ENCODE measurements around the gene TBC1D8.

The TBC1D8 gene

DNA sequence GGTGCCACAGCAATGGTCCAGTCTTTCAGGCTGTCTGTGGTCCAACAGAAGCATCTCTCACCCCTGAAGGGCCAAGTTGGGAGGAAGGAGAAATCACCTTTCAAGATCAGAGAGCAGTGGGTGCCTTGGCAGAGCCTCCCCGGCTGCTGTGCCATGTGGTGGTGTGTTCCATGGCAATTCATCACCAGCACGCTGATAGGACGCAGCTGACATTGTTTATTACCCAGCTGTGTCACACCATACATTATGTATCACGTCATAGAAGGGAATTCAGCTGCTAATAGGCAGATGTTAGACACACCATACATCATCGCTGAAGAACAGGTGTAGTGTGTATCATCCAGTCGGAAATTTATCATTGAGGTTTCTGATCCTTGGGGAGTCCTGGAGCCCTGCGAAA, 178.7 kb downstream of the TBC1D8 start:
- DNase-seq = no peak

DNA sequence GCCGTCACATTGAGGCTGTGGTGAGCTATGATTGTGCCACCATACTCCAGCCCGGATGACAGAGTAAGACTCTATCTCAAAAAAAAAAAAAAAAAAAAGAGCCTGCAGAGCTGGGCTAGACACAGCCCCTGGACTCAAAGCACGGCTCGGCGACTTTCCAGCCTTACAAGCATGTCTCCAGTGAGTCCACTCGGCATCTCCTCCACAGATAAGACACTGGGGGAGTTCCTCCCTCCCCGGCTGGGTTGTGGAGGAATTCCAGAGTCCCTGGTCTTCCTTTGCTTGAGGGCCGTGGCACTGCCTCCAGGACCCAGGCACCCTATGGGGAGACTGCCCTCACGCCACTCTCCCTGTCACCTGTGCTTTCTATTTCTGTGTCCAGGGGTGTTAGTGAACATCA, 180.0 kb downstream of the TBC1D8 start:
- no peak for DNase-seq

DNA sequence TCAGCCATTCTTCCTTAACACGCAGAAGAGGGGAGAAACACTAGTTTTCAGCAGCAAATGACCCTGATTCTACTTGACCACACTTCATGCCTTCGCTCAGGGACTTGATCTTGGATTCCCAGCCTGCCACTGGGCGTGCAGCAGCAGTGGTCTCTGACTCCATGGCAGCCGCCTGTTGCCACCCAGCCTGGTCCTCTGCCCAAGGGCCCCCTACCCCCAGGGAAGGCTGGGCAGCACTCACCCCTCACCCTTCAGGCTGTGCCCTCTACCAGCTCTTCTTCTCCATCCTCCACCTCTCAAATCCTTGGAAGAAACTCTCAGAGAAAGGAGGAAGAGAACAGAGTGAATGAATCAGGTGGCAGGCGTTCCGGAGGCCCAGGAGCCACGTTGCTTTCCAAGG, 181.2 kb downstream of the TBC1D8 start:
- no peak for DNase-seq

DNA sequence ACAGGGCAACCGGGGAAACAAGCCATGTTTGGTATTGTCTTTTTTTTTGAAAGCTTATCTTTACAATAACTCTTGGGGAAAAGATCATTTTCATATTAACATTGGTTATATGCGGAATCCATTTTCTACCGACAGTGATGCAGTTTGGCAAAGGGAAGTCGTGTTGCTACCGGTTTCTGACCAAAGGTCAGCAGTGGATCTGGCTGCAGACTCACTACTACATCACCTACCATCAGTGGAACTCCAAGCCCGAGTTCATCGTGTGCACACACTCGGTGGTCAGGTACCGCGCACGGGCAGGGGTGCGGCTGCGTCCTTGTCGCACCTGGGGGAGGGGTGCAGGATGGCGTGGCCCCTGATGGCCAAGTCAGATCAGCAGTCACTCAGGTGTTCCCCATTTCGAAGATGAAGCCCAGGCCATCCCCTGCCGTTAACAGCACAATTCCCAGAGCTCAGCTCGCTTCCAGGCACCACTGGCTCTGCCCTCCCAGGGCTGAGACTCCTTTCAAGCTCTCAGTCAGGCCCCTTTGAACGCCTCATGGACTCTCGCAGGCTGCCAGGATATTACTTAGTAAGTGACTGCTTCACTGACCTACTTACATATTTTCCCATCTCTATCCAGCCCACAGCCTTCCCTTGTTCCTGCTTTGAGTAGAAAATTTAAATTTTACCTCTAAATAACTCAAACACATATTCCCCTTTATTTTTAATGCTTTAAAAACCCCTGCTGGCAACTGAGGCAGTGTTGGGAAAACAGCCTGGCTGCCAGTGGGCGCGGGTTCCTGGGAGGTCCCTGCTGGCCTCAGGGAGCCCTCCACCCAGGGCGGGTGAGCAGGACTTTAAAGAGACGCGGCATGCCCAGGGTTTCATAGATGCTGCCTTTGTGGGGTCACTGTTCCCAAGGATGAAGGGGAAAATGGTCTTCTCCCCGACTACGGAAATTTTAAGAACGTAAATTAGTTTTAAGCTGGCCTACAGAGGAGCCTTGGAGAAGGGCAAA, 182.7 kb downstream of the TBC1D8 start:
- no peak for DNase-seq

DNA sequence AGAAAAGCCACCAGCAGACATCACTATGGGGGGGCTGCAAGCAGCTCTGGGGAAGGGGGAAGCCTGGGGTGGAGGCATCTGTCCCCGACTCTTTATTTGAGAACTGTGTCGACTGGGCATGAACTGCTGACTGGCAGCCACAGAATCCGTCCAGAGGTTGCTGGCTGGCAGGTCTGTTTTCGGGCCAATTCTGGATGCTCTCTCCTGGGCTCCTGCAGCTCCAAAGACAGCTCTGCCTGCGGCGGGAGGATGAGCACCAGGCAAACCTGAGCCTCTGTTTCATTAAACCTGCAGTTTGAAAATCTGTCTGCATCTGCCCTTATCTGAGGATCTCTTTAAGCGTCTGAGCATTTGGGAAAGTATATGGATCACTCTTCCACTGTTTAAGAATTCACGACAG, 183.5 kb downstream of the TBC1D8 start:
- no peak for DNase-seq

DNA sequence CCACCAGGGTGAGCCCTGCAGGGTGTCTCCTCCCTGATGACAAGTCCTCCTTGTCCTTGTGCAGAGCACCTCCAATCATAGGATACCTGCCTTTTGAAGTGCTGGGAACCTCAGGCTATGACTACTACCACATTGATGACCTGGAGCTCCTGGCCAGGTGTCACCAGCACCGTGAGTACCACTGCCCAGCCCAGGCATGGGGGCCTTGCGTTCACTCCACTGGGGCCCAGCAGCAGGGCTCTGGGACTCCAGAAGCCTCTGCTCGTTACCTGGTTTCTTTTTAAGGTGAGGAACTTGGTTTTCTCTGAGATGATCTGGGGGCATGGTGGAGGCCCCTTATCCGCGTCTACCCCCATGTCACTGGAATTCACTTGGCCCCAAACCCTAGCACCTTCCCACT, 185.6 kb downstream of the TBC1D8 start:
- DNase-seq = no peak

DNA sequence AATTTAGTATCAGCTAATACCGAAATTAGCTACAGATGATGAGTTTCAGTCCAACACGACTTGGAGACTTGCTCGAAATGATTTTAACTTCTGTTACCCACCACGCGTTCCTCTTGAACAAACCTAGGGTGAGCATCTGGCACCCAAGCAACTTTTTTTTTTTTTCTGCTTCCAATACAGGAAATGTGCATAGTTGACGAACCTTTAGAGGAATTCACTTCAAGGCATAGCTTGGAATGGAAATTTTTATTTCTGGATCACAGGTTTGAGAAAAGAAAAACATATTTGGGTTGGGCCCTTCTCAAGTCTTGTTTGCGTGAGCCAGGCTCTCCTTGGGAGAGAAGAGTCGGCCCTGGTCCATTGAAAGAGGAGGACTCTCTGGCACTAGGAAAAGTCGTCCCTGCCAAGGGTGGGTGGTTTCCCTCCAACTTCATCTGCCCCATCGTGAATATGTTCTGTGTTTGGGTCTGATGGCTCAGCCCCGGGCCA, 186.5 kb downstream of the TBC1D8 start:
- no peak for DNase-seq

DNA sequence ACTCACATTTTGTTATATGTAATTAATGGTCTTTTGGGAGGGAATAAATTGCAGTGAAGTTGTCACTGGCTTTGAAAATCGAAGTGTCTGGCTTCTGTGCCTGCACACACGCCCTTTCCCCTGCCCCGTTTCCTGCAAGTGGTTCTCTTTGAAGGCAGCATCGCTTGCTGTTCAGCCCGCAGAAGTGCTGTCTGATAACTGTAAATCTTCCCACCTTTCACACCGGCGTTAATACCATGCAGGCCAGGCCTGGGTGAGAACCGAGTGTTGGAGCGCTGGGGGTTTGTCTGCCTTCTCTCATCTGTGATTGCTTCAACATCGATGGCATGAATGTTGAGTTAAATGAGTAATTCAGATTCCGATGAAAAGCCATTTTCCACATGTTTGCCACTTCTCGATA, 187.0 kb downstream of the TBC1D8 start:
- DNase-seq = no peak

DNA sequence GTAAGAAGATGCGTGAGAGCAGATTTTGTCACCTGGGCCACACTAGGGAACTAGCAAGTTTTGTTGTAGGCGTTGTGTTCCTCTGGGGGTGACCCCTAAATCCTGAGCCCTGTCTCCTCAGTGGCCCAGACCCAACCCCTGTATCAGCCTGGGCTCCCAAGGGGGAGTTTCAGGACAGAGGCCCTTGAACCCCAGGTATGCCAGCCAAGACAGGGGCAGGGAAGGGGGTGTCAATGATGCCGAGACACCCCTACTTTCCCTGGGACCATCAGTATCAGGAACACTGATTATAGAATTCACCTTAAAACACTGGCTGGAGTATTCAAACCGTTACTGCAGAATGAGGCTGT, 188.2 kb downstream of the TBC1D8 start:
- DNase-seq = no peak

DNA sequence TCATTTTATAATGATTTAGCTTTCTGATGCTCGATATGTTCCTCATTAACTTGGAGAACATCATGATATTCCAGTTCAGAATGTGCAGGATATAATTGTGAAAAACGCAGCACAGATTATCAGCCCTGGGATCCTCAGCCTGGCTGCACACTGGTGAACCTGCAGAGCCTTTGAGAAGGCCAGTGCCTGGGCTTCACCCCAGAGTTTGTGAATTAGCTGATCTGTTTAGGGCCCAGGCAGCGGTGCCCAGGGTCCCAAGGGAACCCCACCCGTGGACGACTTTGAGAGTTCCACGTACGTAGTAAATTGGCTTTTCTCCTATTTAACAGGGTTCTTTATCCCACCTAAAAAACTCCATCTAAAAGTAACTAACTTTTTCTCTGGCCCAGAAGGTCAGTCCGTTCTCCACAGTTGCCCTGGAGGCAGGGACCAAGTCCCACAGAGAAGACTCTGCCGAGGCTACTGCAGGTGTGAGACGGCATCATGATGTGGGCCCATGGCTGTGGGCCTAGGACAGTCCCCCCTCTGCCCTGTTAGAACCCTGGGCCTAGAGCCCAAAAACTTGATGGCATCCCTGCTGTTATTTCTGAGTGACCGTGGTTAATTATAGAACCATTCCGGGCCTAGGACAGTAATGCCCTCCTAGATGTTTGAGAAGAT, 188.7 kb downstream of the TBC1D8 start:
- no peak for DNase-seq

DNA sequence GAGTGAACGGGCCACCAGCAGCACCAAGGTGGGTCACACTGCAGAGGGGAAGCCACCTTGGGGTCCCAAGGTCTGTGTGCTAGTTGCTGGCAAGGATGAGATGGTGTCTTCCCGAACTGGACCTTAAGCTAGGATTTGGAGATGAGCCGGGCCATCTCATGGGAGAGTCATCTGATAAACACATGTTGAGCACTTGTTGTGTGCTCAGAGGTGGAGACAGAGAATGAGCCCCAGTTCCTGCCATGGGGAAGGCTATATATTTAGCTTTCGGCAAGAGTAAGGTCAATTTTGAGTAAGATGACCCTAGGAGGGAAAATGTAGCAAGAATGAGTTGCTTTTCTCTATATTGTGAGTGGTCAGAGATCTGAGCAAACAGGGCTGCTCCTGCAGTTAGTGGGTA, 190.5 kb downstream of the TBC1D8 start:
- DNase-seq = no peak

DNA sequence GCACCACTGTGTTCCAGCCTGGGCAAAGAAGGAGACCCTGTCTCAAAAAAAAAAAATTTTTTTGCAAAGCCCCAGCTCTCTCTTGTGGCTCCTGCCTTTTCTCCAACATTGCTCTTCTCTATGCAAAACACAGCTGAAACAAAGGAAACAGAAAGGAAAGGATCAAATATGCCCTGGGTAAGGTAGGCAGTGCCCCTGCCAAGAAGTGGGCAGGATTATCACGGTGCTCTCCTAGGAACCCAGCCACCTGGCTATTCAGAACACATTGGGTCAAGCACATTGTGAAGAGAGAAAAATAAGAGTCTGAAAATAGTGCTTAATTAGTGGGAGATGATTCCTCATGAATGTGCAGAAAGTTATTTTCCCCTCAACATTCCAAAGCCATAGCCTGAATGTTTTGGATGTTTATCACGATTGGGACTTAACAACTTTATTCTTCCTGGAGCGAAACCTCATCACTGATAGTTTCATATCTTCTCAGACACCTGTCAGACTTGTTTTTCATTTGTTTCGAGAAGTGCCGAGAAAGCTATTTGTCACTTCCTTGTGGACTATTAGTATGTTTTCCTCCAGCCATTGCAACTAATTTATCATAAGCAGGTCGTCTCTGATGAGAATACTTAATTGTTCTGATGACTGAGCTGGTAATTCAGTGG, 191.8 kb downstream of the TBC1D8 start:
- no peak for DNase-seq

DNA sequence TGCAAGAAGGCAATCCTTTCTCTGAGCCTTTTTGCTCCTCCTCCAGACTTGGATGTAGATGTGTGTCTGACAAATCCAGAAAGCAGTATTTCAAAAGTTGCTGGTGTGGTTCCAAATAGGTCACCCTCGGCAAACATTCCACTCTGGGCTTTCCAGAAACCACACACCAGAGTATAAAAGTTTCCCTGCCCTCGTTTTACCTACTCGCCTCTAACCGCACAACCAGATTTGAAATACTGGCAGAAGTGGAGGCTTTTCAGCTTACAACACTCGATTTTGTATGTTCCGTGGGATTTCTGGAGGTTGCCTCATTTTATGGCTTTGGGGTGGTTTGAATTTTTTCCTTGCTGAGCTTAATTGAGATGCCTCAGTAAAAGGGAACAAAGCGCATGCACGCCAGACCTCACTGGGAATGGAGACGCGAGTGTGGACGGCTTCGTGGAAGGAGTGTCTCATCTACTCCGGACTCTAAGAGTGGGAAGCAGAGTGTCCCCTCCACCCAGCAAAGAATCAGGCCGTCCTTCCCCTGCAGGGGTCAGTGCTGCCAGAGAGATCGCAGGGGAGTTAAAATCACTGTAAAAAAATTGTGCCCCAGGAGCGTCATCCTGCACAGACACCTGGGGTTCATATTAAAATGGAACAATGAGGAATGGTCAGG, 193.1 kb downstream of the TBC1D8 start:
- DNase-seq = no peak
